Activated CD4-positive, alpha-beta T cell treated with anti-CD3 and anti-CD28 coated beads, Interleukin-2, amount 50 U/mL, for 48 hours (primary cell): ENCODE data around the gene KRTAP12-4.
"Not testable (repeated sequence)": the region's sequence is repeated elsewhere in the genome, so short reads cannot be mapped to it uniquely, and the experiment has no call there.

Source experiments
- DNase-seq, 2 experiments: peaks; one replicate each; pipeline ENCODE4 v3.0.0-alpha.2; 2020

Gene KRTAP12-4

GRCh38 chr21:44653656-44654575, 543 bp downstream of the KRTAP12-4 start:
- DNase-seq = no peak

GRCh38 chr21:44653123-44653522, 1.3 kb downstream of the KRTAP12-4 start:
- DNase-seq = no peak

- DNase-seq = no peak
Measured at GRCh38 chr21:44650973-44651675, 3.3 kb downstream of the KRTAP12-4 start.

- no peak for DNase-seq
Measured at GRCh38 chr21:44650265-44650972, 4.0 kb downstream of the KRTAP12-4 start.

- no peak for DNase-seq
Measured at GRCh38 chr21:44649521-44650100, 4.8 kb downstream of the KRTAP12-4 start.

- DNase-seq = no peak
Measured at GRCh38 chr21:44648557-44649311, 5.7 kb downstream of the KRTAP12-4 start.

- no peak for DNase-seq
Measured at GRCh38 chr21:44647222-44647552, 7.3 kb downstream of the KRTAP12-4 start.

GRCh38 chr21:44646366-44647221, 7.9 kb downstream of the KRTAP12-4 start, which contains the start of gene KRTAP10-11:
Gene KRTAP10-11, plus strand, starts transcription at chr21:44646414. Its CDS starts 45 bp downstream, at chr21:44646459.
- DNase-seq = not testable (repeated sequence)

GRCh38 chr21:44644878-44645277, 9.6 kb downstream of the KRTAP12-4 start:
- DNase-seq = no peak

GRCh38 chr21:44643741-44644310, 10.6 kb downstream of the KRTAP12-4 start:
- no peak for DNase-seq

GRCh38 chr21:44640761-44641160, 13.7 kb downstream of the KRTAP12-4 start:
- DNase-seq = no peak

- no peak for DNase-seq
Measured at GRCh38 chr21:44639331-44639655, 15.2 kb downstream of the KRTAP12-4 start.

- DNase-seq = not testable (repeated sequence)
Measured at GRCh38 chr21:44638506-44639330, 15.7 kb downstream of the KRTAP12-4 start.

GRCh38 chr21:44637851-44638348, 16.6 kb downstream of the KRTAP12-4 start:
- not testable (repeated sequence) for DNase-seq

- DNase-seq = no peak
Measured at GRCh38 chr21:44637018-44637850, 17.2 kb downstream of the KRTAP12-4 start, which contains the start of gene KRTAP10-10. Gene KRTAP10-10, plus strand, starts transcription at chr21:44637356. Its CDS starts 62 bp downstream, at chr21:44637418.

- DNase-seq = no peak
Measured at GRCh38 chr21:44636209-44637017, 18.0 kb downstream of the KRTAP12-4 start.

GRCh38 chr21:44632067-44632466, 22.4 kb downstream of the KRTAP12-4 start:
- no peak for DNase-seq

GRCh38 chr21:44630440-44630839, 24.0 kb downstream of the KRTAP12-4 start:
- no peak for DNase-seq
